Pancreas (tissue), 10 donors: ENCODE results near the gene MAPK10. TPM values are rescaled to one million over a fixed set of nuclear protein-coding genes. Genes with fewer than 3 reads are reported as not detected.

ENCODE experiments used
- ATAC-seq, 4 donors: fragments of 200-7000 bp; cut with Tn5 transposase; one replicate each; pipeline versions ENCODE4 v1.8.0 to v1.9.1; 2020; ENCODE audit warnings: mild to moderate bottlenecking in 4 of 4, moderate library complexity in 4 of 4
- DNase-seq, 6 donors: peaks; one replicate each; pipeline ENCODE4 v3.0.0-alpha.2; 2020
- FAIRE-seq: peaks from 2 replicates; lab custom pipeline; 2012; peaks lifted over from hg19 to GRCh38; lab: Jason Lieb, UNC
- H3K27ac ChIP-seq, 4 donors: fragments of 200-600 bp; sonication (generic); 1 replicate in 3 of 4; 2 replicates in 1 of 4; pipeline versions ENCODE4 v1.5.0 to v1.8.0; 2020
- H3K27me3 ChIP-seq, 4 donors: fragments of 200-600 bp; one replicate each; pipeline ENCODE4 v1.8.0; 2021
- H3K36me3 ChIP-seq, 3 donors: fragments of 200-600 bp; sonication (generic) in 1 of 3; one replicate each; pipeline versions ENCODE4 v1.5.0 to v1.8.0; 2020 to 2021
- H3K4me1 ChIP-seq, 3 donors: fragments of 200-600 bp; one replicate each; pipeline ENCODE4 v1.8.0; 2021
- H3K4me3 ChIP-seq, 4 donors: fragments of 200-600 bp; sonication (generic) in 2 of 4; one replicate each; pipeline versions ENCODE4 v1.5.0 to v1.8.0; 2020 to 2021
- H3K9me3 ChIP-seq, 4 donors: fragments of 200-600 bp; one replicate each; pipeline ENCODE4 v1.8.0; 2021
- WGBS, 2 donors: extraction: QIAGEN DNeasy Blood & Tissue Kit; methylation state at CpG; one replicate each; pipeline ENCODE4 v1.1.7; 2013; 5-methylcytosine and 5-hydroxymethylcytosine counted together
- intact Hi-C, 3 donors: fragments of 100-400 bp; cut with DNase I; formaldehyde crosslinking; loops; one replicate each; pipeline versions ENCODE4 v1.11.1 to v1.14.2; 2022
- polyA plus RNA-seq, 2 donors: library from polyadenylated mRNA; stranded (reverse); fragments of 200-250 nt; gene quantifications; one replicate each; pipeline ENCODE4 v1.2.3, GENCODE V29; 2013
- total RNA-seq, 6 donors: library from RNA; stranded (reverse); fragmentation: NEBNext Ultra II Directional in 4 of 6; extraction: Animal tissue kit (Norgen Biotek cat#: 25700) in 4 of 6; gene quantifications; one replicate each; pipeline versions ENCODE4 v1.2.1 to v1.2.4, GENCODE V29; 2021 to 2023
- TF ChIP-seq, protein P1 (sequence below), 4 donors: fragments of 200-600 bp; sonication (generic) in 3 of 4; IDR thresholded peaks; one replicate each; pipeline versions ENCODE4 v1.5.0 to v1.8.0; 2021; ENCODE audit warnings: antibody characterized with exemption in 4 of 4
- donor health status: healthy with polysubstance abuse.
- donor health status: DM: no; HTN: no; CAD: no; lungs with moderate emphysema.
- donor health status: DM: no; HTN: no; CAD: no.
- donor health status: control.
- donor health status: control.
- donor health status: Bipolar disorder and iron deficiency.
- donor health status: DM: yes; HTN: yes; CAD: no.
- donor health status: DM: no; HTN: no; CAD: no.
- donor health status: DM: no; HTN: no; CAD: no.
- donor health status: DM: yes; HTN: yes; CAD: no.

The MAPK10 gene
- total and polyA plus RNA-seq, 8 donors: 5.1 to 20.7 (median 9.9) TPM

DNA sequence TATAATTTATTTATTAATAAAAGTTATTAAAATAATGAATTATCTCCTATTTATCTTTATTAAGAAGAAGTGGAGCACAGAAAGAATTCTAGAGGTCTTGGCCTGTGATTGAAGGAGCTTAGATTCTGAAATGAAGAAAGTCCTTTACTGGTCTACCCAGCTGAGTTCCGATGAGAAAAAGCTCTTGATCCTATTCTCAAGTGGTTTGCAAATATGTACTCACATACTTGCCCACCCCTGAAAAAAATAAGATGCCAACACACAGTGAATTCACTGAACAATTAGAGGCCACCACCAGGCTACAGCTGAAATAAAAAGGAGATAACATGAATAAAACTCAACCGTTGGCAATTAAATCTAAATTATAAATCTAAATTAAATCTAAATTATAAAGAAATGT is 253.4 kb downstream of the MAPK10 start:
- TF ChIP-seq, protein P1, sequence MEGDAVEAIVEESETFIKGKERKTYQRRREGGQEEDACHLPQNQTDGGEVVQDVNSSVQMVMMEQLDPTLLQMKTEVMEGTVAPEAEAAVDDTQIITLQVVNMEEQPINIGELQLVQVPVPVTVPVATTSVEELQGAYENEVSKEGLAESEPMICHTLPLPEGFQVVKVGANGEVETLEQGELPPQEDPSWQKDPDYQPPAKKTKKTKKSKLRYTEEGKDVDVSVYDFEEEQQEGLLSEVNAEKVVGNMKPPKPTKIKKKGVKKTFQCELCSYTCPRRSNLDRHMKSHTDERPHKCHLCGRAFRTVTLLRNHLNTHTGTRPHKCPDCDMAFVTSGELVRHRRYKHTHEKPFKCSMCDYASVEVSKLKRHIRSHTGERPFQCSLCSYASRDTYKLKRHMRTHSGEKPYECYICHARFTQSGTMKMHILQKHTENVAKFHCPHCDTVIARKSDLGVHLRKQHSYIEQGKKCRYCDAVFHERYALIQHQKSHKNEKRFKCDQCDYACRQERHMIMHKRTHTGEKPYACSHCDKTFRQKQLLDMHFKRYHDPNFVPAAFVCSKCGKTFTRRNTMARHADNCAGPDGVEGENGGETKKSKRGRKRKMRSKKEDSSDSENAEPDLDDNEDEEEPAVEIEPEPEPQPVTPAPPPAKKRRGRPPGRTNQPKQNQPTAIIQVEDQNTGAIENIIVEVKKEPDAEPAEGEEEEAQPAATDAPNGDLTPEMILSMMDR (IDR thresholded peaks at IDR 0.05): no peak
- Histone ChIP-seq H3K4me1 (no peaks in the 10 kb centered on the region), H3K36me3 (no peaks in the 10 kb centered on the region), H3K27me3 (no peaks in the 10 kb centered on the region), H3K27ac (no peak overlapping the region), H3K4me3 (no peak overlapping the region), H3K9me3 (no peaks in the 10 kb centered on the region)
- no peak for ATAC-seq
- intact Hi-C loops: no loop called here
- WGBS, 2 donors: 72 to 80% methylated on average over 2 of the region's 2 CpGs
- no peak for DNase-seq
- no peak for FAIRE-seq

DNA sequence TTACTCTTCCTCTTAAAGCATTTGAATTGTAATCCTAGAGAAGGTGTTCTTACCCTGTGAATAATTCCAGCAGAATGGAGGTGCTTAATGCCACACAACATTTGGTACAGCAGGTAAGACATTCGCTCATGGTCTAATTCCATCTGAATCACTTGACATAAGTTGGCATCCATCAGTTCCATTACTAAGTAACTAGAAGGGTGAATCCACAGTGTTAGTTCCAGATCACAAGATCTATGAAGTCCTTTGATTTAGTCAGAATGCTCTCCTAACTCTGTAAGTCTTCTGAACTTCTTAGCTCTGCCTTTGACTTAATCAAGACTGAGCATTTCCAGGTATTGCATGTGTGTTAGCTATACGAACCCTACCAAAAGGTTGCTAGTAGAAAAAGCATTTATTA is 258.0 kb downstream of the MAPK10 start:
- FAIRE-seq: no peak
- Histone ChIP-seq H3K9me3 (no peaks in the 10 kb centered on the region), H3K27me3 (no peaks in the 10 kb centered on the region), H3K4me3 (no peak overlapping the region), H3K36me3 (no peaks in the 10 kb centered on the region), H3K27ac (no peak overlapping the region), H3K4me1 (no peaks in the 10 kb centered on the region)
- TF ChIP-seq, protein P1 (IDR thresholded peaks at IDR 0.05): no peak
- DNase-seq: no peak
- no peak for ATAC-seq
- intact Hi-C loops: no loop called here
- 86 to 93% methylated on average over 2 of the region's 2 CpGs for WGBS, 2 donors

- intact Hi-C loops: no loop called here
- H3K9me3 ChIP-seq: no peaks in the 10 kb centered on the region
- H3K27me3 ChIP-seq: no peaks in the 10 kb centered on the region
- TF ChIP-seq, protein P1 (IDR thresholded peaks at IDR 0.05): no peak
- DNase-seq: no peak
- no peaks in the 10 kb centered on the region for H3K4me1 ChIP-seq
- ATAC-seq: no peak
- H3K27ac ChIP-seq: no peak overlapping the region
- no peaks in the 10 kb centered on the region for H3K36me3 ChIP-seq
- H3K4me3 ChIP-seq: no peak overlapping the region
- FAIRE-seq: no peak
Measured at GRCh38 chr4:86101410-86101809, 258.4 kb downstream of the MAPK10 start.

GRCh38 chr4:86100539-86101215 is 259.2 kb downstream of the MAPK10 start:
- TF ChIP-seq, protein P1 (IDR thresholded peaks at IDR 0.05): no peak
- H3K9me3 ChIP-seq: no peaks in the 10 kb centered on the region
- H3K27me3 ChIP-seq: no peaks in the 10 kb centered on the region
- no peak for DNase-seq
- no peak for FAIRE-seq
- no peak overlapping the region for H3K27ac ChIP-seq
- H3K4me1 ChIP-seq: no peaks in the 10 kb centered on the region
- no peaks in the 10 kb centered on the region for H3K36me3 ChIP-seq
- intact Hi-C loops: no loop called here
- ATAC-seq: no peak
- no peak overlapping the region for H3K4me3 ChIP-seq
- 69 to 78% methylated on average over 7 of the region's 7 CpGs for WGBS, 2 donors

GRCh38 chr4:86099348-86099747 is 260.5 kb downstream of the MAPK10 start:
- TF ChIP-seq, protein P1 (IDR thresholded peaks at IDR 0.05): no peak
- ATAC-seq: no peak
- Histone ChIP-seq H3K9me3 (no peaks in the 10 kb centered on the region), H3K4me3 (no peak overlapping the region), H3K27me3 (no peaks in the 10 kb centered on the region), H3K4me1 (no peaks in the 10 kb centered on the region), H3K36me3 (no peaks in the 10 kb centered on the region), H3K27ac (no peak overlapping the region)
- intact Hi-C loops: no loop called here
- DNase-seq: no peak
- FAIRE-seq: no peak
- 76 to 86% methylated on average over 3 of the region's 3 CpGs for WGBS, 2 donors
